HepG2 (cell line): Measurements from ENCODE around the gene TAPBP. TPM values are rescaled to one million over a fixed set of nuclear protein-coding genes. Genes with fewer than 3 reads are reported as not detected.

Source experiments
- BHLHE40 ChIP-seq: IDR thresholded peaks from 2 replicates; pipeline ENCODE4 v1.6.1; 2011; ENCODE audit warnings: low read length, improper control_type of control experiment
- HDAC6 ChIP-seq: fragments of 200-600 bp; sonication (generic); IDR thresholded peaks from 2 replicates; pipeline ENCODE4 v1.7.0; 2017; ENCODE audit warnings: mild to moderate bottlenecking, antibody characterized with exemption, low read length, low read depth
- MAFG ChIP-seq: sonication (generic); formaldehyde crosslinking; IDR thresholded peaks from 2 replicates; pipeline ENCODE4 v1.5.1; 2020; ENCODE audit warnings: mild to moderate bottlenecking, missing genetic modification reagents
- NONO ChIP-seq, 2 experiments: fragments of 450-650 bp in 1 of 2; sonication (generic) in 1 of 2; formaldehyde crosslinking in 1 of 2; IDR thresholded peaks in 1 of 2; conservative IDR thresholded peaks in 1 of 2; 2 replicates each; pipeline versions ENCODE4 v1.6.1 to v1.8.0; 2017 to 2022; ENCODE audit warnings: mild to moderate bottlenecking in 1 of 2, missing genetic modification reagents in 1 of 2, moderate library complexity in 1 of 2
- NR2C2 ChIP-seq: sonication (generic); formaldehyde crosslinking; IDR thresholded peaks from 2 replicates; pipeline ENCODE4 v1.4.0; 2020; ENCODE audit warnings: missing genetic modification reagents, mild to moderate bottlenecking, moderate library complexity, borderline replicate concordance
- PAF1 ChIP-seq: IDR thresholded peaks from 2 replicates; pipeline ENCODE4 v1.6.1; 2016; ENCODE audit warnings: missing genetic modification reagents, missing compliant biosample characterization
- TRIM24 ChIP-seq: sonication (generic); formaldehyde crosslinking; IDR thresholded peaks from 2 replicates; pipeline ENCODE4 v1.8.0; 2022; ENCODE audit warnings: mild to moderate bottlenecking, missing genetic modification reagents
- ZNF7 ChIP-seq: IDR thresholded peaks from 2 replicates; pipeline ENCODE4 v1.6.1; 2016; ENCODE audit warnings: missing biosample characterization, missing genetic modification reagents
- ZNF766 ChIP-seq: sonication (generic); formaldehyde crosslinking; IDR thresholded peaks from 2 replicates; pipeline ENCODE4 v1.5.0; 2020; ENCODE audit warnings: missing genetic modification reagents, borderline replicate concordance
- polyA plus RNA-seq, 8 experiments: library from polyadenylated mRNA; depleted of rRNA in 3 of 8; stranded (reverse) in 7 of 8; unstranded in 1 of 8; fragments of >200 nt; fragmentation: Illumina TruSeq in 4 of 8; extraction: Trizol in 4 of 8; gene quantifications; 2 replicates each; pipeline versions ENCODE4 v1.2.1 to v1.2.3, GENCODE V29; 2011 to 2016; ENCODE audit warnings: low read depth in 4 of 8, missing spikeins in 1 of 8, mixed read lengths in 1 of 8; ENCODE audit not compliant: insufficient read depth in 1 of 8
- total RNA-seq, 5 experiments: library from RNA; depleted of rRNA; stranded (reverse); fragments of >200 nt; fragmentation: Illumina TruSeq; extraction: Trizol; gene quantifications; 2 replicates each; pipeline ENCODE4 v1.2.3, GENCODE V29; 2016; ENCODE audit warnings: low read depth in 1 of 5
- TF ChIP-seq, protein P1 (sequence below): sonication (generic); formaldehyde crosslinking; IDR thresholded peaks from 2 replicates; pipeline ENCODE4 v1.4.0; 2020; ENCODE audit warnings: mild to moderate bottlenecking, missing genetic modification reagents

TAPBP gene
- total and polyA plus RNA-seq, 2 of the 13 experiments (the other 11 are each of a cell fraction or from before 2014, with no cell fraction given): 27.4 to 32.3 TPM

DNA sequence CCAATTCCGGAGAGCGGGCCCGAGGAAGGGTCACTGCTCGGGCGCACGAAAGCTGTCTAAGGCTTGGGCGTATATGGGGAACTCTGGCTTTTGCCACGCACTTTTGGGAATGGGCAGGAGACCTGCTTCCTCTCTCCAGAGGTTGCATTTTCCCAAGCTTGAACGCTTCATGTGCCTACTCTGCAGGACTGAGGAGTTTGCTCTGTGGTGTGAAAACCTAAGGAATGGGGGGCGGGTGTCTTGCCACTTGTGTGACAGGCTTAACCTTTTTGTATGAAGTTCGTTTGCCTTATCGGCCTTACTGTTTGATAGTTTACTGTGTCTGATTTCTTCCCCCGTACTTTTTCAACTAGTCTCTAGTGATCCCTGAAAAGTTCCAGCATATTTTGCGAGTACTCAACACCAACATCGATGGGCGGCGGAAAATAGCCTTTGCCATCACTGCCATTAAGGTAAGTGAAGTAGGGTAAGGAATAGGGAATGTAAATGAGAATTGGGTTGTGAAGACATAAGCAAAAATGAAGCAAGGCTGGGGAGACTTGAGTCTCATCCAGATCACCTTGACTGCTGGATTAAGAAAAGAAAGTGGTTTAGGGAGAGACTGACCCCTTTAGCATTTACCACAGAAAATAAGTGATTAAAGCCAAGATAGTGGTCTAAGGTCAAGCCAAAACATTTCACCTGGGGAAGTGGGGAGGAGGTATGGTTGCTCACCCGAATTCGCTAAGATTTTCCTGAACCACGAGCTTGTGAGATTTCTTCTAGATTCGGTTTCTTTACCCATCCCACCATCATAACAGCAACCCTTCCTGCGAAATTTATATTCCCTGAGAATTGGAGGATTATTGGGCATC, 41.4 kb downstream of the TAPBP start (continued):
- TF ChIP-seq ZNF7 (CRISPR knock-in tag): no peak
- TF ChIP-seq PAF1 (CRISPR knock-in tag): peak; percentile 72; the same call in 1 of the 2 replicates
- no peak for TF ChIP-seq HDAC6
- TF ChIP-seq NR2C2 (CRISPR knock-in tag): no peak
- no peak for TF ChIP-seq BHLHE40
- no peak for TF ChIP-seq MAFG (CRISPR knock-in tag)
- TF ChIP-seq TRIM24 (CRISPR knock-in tag): no peak
- TF ChIP-seq NONO (IDR thresholded peaks at IDR 0.05): no peak
- TF ChIP-seq NONO (CRISPR knock-in tag; conservative IDR thresholded peaks at IDR 0.05): no peak
- TF ChIP-seq, protein P1, sequence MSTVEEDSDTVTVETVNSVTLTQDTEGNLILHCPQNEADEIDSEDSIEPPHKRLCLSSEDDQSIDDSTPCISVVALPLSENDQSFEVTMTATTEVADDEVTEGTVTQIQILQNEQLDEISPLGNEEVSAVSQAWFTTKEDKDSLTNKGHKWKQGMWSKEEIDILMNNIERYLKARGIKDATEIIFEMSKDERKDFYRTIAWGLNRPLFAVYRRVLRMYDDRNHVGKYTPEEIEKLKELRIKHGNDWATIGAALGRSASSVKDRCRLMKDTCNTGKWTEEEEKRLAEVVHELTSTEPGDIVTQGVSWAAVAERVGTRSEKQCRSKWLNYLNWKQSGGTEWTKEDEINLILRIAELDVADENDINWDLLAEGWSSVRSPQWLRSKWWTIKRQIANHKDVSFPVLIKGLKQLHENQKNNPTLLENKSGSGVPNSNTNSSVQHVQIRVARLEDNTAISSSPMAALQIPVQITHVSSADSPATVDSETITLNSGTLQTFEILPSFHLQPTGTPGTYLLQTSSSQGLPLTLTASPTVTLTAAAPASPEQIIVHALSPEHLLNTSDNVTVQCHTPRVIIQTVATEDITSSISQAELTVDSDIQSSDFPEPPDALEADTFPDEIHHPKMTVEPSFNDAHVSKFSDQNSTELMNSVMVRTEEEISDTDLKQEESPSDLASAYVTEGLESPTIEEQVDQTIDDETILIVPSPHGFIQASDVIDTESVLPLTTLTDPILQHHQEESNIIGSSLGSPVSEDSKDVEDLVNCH (CRISPR knock-in tag): no peak
- TF ChIP-seq ZNF766 (CRISPR knock-in tag): no peak
